SIG-M5 (cell line): ENCODE data around the gene POLRMT.
"Not testable (repeated sequence)": the region's sequence is repeated elsewhere in the genome, so short reads cannot be mapped to it uniquely, and the experiment has no call there.

Experiments
- DNase-seq: peaks from one replicate; lab custom pipeline; 2025; lab: John Stamatoyannopoulos, UW

POLRMT gene

GRCh38 chr19:610801-611480, 22.4 kb downstream of the POLRMT start:
- DNase-seq, result no peak

GRCh38 chr19:610071-610800, 23.1 kb downstream of the POLRMT start:
- no peak for DNase-seq

GRCh38 chr19:609004-609346, 24.4 kb downstream of the POLRMT start:
- DNase-seq, result no peak

DNA sequence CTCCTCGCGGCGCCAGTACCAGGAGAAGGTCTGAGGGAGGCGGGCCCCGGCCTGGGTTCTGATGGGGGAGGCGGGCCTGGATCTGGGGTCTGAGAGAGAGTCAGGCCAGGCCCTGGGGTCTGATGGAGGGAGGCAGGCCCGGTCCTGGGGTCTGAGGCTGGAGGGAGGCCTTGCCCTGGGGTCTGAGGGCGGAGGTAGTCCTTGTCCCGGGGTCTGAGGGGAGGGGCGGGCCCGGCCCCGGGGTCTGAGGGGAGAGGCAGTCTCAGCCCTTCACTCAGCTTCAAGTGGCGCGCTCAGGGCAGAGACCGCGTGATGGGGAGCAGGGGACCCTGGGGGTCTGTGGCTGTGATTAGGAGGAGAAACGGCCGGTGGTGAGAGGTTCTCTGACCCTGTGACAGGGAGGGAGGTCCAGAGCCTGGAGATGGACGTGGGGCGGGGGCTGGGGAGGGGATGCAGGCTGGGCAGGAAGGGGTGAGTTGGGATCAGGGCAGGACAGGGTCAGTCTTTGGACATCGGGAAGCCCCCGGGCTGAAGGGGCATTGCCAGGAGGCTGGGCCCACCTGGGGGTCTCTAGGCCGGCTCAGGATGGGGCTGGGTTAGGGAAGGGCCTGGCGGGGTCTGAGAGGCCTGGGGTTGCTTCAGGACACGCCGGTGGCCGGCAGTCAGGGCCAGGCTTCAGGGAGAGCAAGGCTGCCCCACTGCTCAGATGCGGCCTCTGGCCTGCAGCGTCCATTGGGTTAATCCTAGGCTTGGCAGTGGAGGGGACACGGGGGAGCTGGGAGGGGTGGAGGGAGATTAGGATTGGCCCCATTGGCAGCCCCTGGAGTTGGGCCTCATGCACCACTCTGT, 25.0 kb downstream of the POLRMT start:
- DNase-seq, result no peak

DNA sequence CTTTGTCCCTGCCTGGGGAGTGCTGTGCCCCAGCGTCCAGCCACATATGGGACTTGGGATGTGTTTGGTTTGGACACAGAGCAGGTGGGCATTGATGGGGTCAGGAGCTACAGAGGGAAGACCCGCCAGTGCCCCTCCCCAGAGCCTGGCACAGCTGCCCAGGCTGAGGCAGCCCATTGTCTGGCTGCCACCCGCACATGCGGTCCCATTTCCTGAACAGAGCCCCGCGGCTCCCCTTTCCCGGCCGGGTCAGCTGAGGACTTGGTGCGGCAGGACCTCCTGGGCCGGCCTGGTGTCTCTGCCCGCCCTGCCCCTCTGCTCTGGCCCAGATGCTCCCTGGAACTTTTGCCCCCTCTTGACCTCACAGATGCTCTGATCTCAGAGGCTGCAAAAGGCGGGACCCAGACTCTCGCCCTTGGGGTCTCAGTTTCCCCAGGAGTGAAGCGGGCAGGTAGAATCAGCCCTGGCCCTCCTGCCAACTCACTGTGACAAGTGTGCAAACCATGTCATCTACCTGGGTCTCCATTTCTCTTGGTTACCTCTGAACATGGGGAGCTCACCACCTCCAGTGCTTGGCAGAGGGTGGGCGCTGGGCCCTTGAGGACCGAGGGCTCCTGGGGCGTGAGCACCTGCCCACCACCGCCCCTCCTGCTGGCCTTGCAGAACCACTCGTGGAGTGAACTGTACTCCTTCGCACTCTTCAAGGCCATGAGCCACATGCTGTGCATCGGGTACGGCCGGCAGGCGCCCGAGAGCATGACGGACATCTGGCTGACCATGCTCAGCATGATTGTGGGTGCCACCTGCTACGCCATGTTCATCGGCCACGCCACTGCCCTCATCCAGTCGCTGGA, 25.8 kb downstream of the POLRMT start:
- DNase-seq, result no peak

DNA sequence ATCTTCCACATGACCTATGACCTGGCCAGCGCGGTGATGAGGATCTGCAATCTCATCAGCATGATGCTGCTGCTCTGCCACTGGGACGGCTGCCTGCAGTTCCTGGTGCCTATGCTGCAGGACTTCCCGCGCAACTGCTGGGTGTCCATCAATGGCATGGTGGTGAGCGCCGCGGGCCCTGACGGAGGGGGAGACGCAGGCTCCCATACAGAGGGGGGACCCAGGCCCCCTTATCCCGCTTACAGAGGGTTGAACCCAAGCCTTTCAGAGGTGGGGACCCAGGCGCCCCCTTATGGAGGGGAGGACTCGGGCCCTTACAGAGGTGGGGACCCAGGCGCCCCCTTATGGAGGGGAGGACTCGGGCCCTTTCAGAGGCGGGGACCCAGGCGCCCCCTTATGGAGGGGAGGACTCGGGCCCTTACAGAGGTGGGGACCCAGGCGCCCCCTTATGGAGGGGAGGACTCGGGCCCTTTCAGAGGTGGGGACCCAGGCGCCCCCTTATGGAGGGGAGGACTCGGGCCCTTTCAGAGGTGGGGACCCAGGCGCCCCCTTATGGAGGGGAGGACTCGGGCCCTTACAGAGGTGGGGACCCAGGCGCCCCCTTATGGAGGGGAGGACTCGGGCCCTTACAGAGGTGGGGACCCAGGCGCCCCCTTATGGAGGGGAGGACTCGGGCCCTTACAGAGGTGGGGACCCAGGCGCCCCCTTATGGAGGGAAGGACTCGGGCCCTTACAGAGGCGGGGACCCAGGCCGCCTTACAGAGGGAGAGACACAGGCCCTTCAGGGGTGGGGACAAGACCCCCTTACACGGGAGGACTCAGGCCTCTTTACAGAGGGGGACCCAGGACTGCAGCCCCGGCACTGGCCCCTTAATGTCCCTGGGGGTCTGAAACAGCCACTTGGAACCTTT, 28.0 kb downstream of the POLRMT start:
- DNase-seq, result not testable (repeated sequence)

- DNase-seq, result no peak
Observed at GRCh38 chr19:604355-604754, 29.0 kb downstream of the POLRMT start.

GRCh38 chr19:603779-604178, 29.6 kb downstream of the POLRMT start:
- not testable (repeated sequence) for DNase-seq

- not testable (repeated sequence) for DNase-seq
Observed at GRCh38 chr19:603302-603639, 30.1 kb downstream of the POLRMT start.

DNA sequence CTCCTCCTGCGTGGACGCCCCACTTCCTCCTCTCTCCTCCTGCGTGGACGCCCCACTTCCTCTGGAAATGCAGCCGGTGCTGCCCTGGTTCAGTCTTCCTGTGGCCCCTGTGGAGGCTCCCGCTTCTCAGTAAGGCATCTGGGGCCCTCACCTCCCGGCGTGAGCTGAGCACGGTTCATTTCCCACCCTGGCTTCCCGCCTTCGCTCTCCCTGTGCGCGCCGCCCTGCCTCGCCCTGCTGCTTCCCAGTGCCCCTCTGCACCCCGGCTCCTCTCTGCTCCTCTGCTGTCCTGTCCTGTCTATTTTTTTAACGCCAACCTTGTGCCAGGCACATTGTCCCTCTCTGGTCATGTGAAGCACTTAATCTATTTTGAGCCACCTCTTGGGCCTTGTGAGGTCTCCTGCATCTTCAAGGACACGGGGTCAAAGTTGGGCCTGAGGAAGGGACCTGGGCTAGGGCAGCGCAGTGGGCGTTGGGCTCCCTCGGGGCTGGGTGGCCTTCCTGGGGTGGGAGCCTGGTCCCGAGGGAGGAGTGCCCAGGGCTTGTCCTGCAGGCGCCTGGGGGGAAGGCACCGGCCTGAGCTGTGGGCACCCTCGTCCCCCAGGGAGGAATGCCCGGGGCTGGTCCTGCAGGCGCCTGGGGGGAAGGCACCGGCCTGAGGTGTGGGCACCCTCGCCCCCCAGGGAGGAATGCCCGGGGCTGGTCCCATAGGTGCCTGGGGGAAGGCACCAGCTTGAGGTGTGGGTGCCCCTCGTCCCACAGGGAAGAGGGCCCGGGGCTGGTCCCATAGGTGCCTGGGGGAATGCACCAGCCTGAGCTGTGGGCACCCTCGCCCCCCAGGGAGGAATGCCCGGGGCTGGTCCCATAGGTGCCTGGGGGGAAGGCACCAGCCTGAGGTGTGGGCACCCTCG, 30.7 kb downstream of the POLRMT start:
- no peak for DNase-seq

- no peak for DNase-seq
Observed at GRCh38 chr19:601790-602189, 31.5 kb downstream of the POLRMT start.

DNA sequence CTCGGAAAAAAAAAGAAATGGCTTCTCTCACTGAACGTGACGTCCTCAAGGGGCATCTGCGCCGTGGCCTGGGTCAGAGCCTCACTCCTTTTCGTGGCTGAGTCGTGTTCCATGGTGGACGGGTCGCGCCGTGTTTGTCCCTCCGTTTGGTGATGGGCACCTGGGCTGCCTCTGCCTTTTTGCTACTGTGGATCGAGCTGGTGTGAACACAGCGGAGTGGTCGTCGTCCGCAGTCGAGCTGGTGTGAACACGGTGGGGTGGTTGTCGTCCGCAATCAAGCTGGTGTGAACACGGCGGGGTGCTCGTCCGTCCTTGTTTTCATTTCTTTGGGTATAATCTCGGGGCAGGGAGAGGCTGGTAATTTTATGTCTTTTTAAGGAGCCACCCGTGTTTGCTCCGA, 32.0 kb downstream of the POLRMT start:
- DNase-seq, result no peak

DNA sequence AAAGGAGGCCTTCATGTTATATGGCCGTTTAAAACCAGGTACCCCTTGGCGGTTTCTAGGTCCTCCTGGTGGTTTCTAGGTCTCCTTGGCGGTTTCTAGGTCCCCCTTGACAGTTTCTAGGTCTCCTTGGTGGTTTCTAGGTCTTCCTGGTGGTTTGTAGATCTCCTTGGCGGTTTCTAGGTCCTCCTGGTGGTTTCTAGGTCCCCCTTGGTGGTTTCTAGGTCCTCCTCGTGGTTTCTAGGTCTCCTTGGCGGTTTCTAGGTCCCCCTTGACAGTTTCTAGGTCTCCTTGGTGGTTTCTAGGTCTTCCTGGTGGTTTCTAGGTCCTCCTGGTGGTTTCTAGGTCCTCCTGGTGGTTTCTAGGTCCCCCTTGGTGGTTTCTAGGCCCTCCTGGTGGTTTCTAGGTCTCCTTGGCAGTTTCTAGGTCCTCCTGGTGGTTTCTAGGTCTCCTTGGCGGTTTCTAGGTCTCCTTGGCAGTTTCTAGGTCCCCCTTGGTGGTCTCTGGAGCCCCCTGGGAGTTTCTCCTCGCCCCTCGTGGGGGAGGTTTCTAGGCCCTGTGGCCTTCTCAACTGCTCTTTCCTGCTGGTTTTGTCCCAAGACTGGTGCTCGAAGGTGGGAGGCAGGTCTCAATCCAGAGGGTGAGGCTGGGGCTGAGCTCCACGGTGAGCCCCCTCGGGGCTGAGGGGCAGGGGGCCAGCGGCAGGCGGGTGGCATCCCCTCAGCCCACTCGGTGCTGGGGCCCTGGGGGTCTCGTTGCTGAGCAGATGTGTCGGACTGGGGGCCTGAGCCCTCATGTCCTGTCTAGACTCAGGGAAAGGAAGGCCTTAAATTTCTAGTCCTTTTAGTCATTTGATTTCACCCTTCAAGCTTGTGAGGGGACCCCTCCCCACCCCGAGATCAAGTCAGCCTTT, 35.7 kb downstream of the POLRMT start:
- DNase-seq, result no peak

DNA sequence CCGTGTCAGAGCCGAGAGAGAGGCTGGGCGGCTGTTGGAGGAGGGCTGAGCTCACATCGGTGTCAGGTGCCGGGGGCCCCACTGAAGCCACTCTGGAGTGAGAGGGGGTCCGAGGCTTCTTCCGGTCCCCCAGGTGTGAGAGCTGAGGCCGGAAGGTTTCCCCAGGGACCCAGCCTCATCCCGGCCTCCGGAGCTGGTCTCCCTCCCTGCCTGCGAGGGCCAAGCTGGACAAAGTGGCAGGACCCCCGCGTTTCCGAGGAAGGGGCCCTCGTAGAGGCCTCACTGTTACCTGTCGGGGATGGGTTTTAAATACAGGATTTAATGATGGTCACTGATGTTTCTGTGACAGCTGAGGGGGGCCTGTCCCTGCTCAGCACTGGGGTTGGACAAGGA, 37.1 kb downstream of the POLRMT start:
- no peak for DNase-seq

DNA sequence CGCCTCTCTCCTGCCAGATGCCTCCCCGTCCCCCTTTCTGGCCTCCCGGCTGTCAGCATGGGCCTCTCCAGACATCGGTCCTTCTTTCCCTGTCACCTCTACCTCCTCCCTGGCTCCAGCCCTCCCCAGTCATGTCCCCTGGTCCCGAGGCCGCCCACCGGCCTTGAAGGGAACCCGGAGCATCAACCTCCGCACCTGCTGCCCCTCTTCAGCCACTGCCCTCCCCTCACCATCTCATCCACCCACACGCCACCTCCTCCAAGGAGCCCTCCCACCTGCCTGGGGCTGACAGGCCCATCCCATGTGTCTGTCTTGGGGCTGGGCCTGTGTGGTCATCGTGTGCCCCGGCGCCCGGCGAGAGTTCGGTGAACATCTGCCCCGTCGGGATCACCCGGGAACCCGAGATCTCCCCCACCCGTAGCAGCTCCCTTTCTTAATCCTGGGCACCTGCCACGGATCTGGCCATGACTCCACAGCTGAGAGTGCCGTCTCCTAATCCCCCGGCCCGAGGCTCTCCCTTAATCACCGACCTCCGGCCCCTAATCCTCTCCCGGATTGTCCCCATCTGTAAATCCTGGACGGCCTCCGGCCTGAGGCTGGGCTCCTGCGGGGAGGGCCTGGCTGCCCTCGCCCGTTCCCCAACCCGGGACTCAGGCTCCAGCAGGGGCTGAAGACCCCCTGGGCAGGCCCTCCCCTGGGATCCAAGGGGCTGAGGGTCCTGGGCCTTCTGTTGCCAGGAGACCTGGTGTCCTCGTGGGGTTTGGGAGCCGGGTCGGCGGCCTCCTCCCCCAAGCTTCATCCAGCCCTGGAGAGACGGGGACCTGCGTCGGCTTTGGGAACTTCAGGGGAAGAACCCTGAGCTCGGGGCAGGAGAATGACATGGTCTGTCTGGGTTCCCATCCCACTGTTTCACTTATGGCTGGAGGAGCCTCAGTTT, 37.7 kb downstream of the POLRMT start:
- no peak for DNase-seq

DNA sequence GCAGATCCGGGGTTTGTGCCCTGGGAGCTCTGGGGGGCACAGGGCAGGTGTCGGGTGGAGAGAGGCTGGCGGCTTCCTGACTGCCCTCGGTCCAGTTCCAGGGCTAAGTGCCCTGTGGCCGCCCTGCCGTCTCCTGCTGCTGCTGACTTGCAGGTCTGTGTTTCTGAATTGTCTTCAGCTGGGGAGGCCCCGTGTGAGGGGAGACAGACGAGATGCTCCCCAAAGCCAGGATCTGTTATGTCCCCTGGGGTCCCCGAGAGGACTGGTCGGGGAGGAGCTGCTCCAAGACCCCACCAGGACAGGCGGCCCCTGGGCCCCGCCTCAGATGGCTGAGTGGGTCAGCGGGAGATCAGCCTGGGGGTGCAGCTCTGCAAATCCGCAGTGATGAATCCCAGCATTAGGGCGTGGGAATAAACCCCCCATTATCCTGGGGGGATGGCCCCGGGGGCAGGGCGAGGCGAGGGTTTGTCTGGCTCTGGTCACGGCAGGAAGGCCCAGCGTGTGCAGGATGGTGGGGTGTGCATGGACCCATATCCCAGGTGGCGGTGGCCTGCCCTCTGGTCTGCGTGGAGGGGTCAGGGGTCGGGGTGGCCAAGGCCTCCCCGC, 39.0 kb downstream of the POLRMT start:
- no peak for DNase-seq

GRCh38 chr19:593505-593904, 39.8 kb downstream of the POLRMT start:
- DNase-seq, result no peak
